Measurements from ENCODE around the gene CSNK1G3. TPM values are rescaled to one million over a fixed set of nuclear protein-coding genes. Genes with fewer than 3 reads are reported as not detected.
A peak's percentile ranks its signal among the peaks of the same experiment; 100 is the strongest.

The CSNK1G3 gene
- total and polyA plus RNA-seq, 5 donors from 2014 or later = 20.7 to 63.1 (median 28.2) TPM

DNA sequence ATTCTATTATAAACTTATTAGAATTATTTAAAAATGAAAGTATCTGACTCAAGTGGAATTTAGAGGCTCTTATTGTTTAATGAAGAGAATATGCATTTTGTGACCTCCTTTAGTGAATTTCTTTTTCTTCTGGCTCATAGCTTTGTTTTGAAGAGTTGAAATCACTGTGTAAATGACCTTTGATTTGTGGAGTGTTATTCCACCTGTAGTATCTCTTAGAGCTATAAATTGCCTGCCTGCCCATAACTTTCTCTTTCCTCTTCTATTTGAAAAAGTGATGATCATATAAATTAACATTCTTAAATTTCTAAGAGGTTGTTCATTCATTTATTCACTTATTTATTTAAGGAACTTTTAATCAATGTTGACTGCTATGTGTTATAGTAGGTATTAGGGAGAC lies 16.1 kb downstream of the CSNK1G3 start:
- H3K4me1 Mint-ChIP-seq = peaks cover 41 to 62% (median 53%) of the 10 kb centered on the region in 4 donors
- peaks cover 0 to 2% (median 0%) of the 10 kb centered on the region in 7 donors for H3K9me3 Mint-ChIP-seq
- no peaks in the 10 kb centered on the region for H3K9me3 ChIP-seq (ENCODE audit: control insufficient read depth in 2 of 2, low read length in 2 of 2)
- no peak overlapping the region for H3K27ac ChIP-seq (ENCODE audit: insufficient read depth, low read length, poor library complexity, severe bottlenecking)
- H3K4me1 ChIP-seq (ENCODE audit: control insufficient read depth, insufficient read depth, low read length, poor library complexity, severe bottlenecking) = no peaks in the 10 kb centered on the region
- H3K27me3 ChIP-seq (ENCODE audit: control insufficient read depth, insufficient read depth, low read length) = no peaks in the 10 kb centered on the region
- DNase-seq (no peak), ATAC-seq (ENCODE audit: low read depth in 2 of 2) (no peak)
- H3K27me3 Mint-ChIP-seq = no peaks in the 10 kb centered on the region
- no peaks in the 10 kb centered on the region for H3K36me3 ChIP-seq (ENCODE audit: control insufficient read depth, insufficient read depth, low read length)
- H3K36me3 Mint-ChIP-seq = no peaks in the 10 kb centered on the region
- no peak overlapping the region for H3K4me3 Mint-ChIP-seq
- no peak overlapping the region for H3K27ac Mint-ChIP-seq
- no peak overlapping the region for H3K4me3 ChIP-seq (ENCODE audit: low read depth, low read length)

DNA sequence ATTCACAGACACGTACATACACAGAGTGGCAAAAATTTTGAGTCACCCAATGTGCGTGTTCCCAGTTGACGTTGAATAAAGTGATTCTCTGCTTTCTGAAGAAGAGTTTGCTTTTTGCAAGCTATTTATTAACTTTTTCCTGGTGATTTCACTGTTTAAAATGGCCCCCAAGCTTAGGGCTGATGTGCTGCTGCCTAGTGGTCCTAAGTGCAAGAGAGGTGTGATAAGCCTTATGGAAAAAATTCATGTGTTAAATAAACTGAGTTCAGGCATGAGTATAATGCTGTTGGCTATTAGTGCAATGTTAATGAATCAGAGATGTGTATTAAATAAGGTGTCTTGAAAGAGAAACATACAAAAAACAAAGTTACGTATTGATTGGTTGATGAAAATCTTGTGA lies 16.9 kb downstream of the CSNK1G3 start:
- H3K27ac ChIP-seq (ENCODE audit: insufficient read depth, low read length, poor library complexity, severe bottlenecking) = no peak overlapping the region
- H3K4me3 Mint-ChIP-seq = no peak overlapping the region
- H3K4me1 ChIP-seq (ENCODE audit: control insufficient read depth, insufficient read depth, low read length, poor library complexity, severe bottlenecking) = no peaks in the 10 kb centered on the region
- H3K9me3 ChIP-seq (ENCODE audit: control insufficient read depth in 2 of 2, low read length in 2 of 2) = no peaks in the 10 kb centered on the region
- no peaks in the 10 kb centered on the region for H3K27me3 ChIP-seq (ENCODE audit: control insufficient read depth, insufficient read depth, low read length)
- H3K4me1 Mint-ChIP-seq = peaks cover 39 to 58% (median 51%) of the 10 kb centered on the region in 4 donors
- no peak overlapping the region for H3K4me3 ChIP-seq (ENCODE audit: low read depth, low read length)
- ATAC-seq (ENCODE audit: low read depth in 2 of 2) (no peak), DNase-seq (no peak)
- no peaks in the 10 kb centered on the region for H3K36me3 Mint-ChIP-seq
- no peaks in the 10 kb centered on the region for H3K27me3 Mint-ChIP-seq
- H3K9me3 Mint-ChIP-seq = peaks cover 0 to 2% (median 0%) of the 10 kb centered on the region in 7 donors
- no peaks in the 10 kb centered on the region for H3K36me3 ChIP-seq (ENCODE audit: control insufficient read depth, insufficient read depth, low read length)
- H3K27ac Mint-ChIP-seq = no peak overlapping the region

DNA sequence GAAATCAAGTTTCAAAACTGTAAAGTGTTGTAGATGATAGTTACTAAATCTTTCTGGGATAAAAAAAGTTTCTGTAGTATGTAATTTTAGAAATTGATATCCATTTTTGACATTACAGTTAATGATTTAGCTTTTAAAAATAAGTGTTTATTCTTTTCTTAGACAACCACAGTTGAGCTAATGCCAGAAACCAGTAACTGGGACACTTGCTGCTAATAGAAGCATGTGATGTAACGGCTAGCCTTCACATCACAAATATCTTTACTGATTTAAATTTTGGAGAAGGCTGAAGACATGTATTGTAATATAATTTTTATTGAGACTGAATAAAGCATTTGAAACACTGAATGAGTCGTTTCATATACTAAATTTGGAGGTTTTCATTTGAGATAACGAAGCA lies 18.8 kb downstream of the CSNK1G3 start:
- no peaks in the 10 kb centered on the region for H3K4me1 ChIP-seq (ENCODE audit: control insufficient read depth, insufficient read depth, low read length, poor library complexity, severe bottlenecking)
- H3K27me3 ChIP-seq (ENCODE audit: control insufficient read depth, insufficient read depth, low read length) = no peaks in the 10 kb centered on the region
- Mint-ChIP-seq H3K4me1 (peaks cover 41 to 58% (median 46%) of the 10 kb centered on the region in 4 donors), H3K4me3 (no peak overlapping the region), H3K27ac (no peak overlapping the region), H3K36me3 (no peaks in the 10 kb centered on the region), H3K9me3 (peaks cover 0 to 2% (median 0%) of the 10 kb centered on the region in 7 donors), H3K27me3 (no peaks in the 10 kb centered on the region)
- H3K36me3 ChIP-seq (ENCODE audit: control insufficient read depth, insufficient read depth, low read length) = no peaks in the 10 kb centered on the region
- H3K4me3 ChIP-seq (ENCODE audit: low read depth, low read length) = no peak overlapping the region
- no peak overlapping the region for H3K27ac ChIP-seq (ENCODE audit: insufficient read depth, low read length, poor library complexity, severe bottlenecking)
- H3K9me3 ChIP-seq (ENCODE audit: control insufficient read depth in 2 of 2, low read length in 2 of 2) = no peaks in the 10 kb centered on the region
- no peak for ATAC-seq (ENCODE audit: low read depth in 2 of 2)
- no peak for DNase-seq

DNA sequence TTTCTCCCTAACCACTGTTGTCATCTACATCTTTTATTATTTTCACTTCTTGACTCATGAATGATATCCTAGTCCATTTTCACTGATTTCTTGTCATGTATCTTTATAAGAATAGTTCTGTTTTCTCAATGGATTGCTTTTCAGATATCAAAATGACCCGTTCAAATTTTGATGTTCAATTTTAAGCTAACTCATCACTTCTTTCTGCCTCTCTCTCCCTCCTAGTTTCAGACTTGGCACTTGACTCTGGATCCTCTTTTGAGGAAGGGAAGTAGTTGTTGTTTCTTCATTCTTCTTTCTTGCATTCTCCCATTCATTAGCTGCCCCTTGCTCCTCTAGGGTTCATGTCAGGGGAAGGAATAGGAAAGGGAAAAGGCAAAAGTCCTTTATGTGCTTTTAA lies 23.7 kb downstream of the CSNK1G3 start:
- Histone ChIP-seq H3K36me3 (ENCODE audit: control insufficient read depth, insufficient read depth, low read length) (no peaks in the 10 kb centered on the region), H3K27me3 (ENCODE audit: control insufficient read depth, insufficient read depth, low read length) (no peaks in the 10 kb centered on the region), H3K4me1 (ENCODE audit: control insufficient read depth, insufficient read depth, low read length, poor library complexity, severe bottlenecking) (no peaks in the 10 kb centered on the region), H3K27ac (ENCODE audit: insufficient read depth, low read length, poor library complexity, severe bottlenecking) (no peak overlapping the region), H3K9me3 (ENCODE audit: control insufficient read depth in 2 of 2, low read length in 2 of 2) (no peaks in the 10 kb centered on the region), H3K4me3 (ENCODE audit: low read depth, low read length) (no peak overlapping the region)
- no peaks in the 10 kb centered on the region for H3K36me3 Mint-ChIP-seq
- H3K27ac Mint-ChIP-seq = peak overlapping the region in 1 of 3 donors; percentile 44
- H3K4me1 Mint-ChIP-seq = peaks cover 30 to 61% (median 36%) of the 10 kb centered on the region in 4 donors
- no peak for DNase-seq
- no peak overlapping the region for H3K4me3 Mint-ChIP-seq
- no peaks in the 10 kb centered on the region for H3K27me3 Mint-ChIP-seq
- no peak for ATAC-seq (ENCODE audit: low read depth in 2 of 2)
- H3K9me3 Mint-ChIP-seq = no peaks in the 10 kb centered on the region

DNA sequence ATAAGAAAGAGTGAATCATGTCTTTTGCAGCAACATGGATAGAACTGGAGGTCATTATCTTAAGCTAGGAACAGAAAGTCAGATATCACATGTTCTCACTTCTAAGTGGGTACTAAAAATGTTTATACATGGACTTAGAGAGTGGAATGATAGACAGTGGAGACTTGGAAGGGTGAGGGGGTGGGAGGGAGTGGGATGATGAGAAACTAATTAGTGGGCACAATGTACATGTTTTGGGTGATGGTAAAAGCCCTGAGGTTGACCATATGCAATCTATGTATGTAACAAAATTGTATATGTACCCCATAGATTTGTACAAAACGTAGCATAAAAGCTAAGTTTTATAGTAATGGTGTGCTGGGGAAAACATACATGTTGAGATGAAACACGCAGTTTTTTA lies 25.3 kb downstream of the CSNK1G3 start:
- no peaks in the 10 kb centered on the region for H3K36me3 Mint-ChIP-seq

DNA sequence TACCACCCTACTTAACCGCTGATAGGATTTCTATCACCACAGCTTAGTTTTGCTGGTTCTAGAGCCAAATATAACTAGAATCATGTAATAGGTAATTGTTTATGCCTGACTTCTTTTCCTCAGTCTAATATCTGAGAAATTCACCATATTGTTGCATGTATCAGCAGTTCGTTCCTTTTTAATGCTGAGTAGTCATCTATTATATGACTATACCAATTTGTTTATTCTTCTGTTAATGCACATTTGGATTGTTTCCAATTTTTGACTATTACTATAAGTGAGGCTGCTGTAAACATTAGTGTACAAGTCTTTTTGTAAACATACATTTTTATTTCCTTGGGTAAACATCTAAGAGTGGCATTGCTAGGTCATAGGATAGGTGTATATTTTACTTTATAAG lies 25.9 kb downstream of the CSNK1G3 start:
- H3K27me3 Mint-ChIP-seq = no peaks in the 10 kb centered on the region
- H3K4me3 ChIP-seq (ENCODE audit: low read depth, low read length) = no peak overlapping the region
- H3K27ac ChIP-seq (ENCODE audit: insufficient read depth, low read length, poor library complexity, severe bottlenecking) = no peak overlapping the region
- H3K36me3 Mint-ChIP-seq = no peaks in the 10 kb centered on the region
- ATAC-seq (ENCODE audit: low read depth in 2 of 2) = no peak
- no peak for DNase-seq
- H3K9me3 ChIP-seq (ENCODE audit: control insufficient read depth in 2 of 2, low read length in 2 of 2) = no peaks in the 10 kb centered on the region
- H3K4me3 Mint-ChIP-seq = no peak overlapping the region
- peaks cover 43 to 65% (median 44%) of the 10 kb centered on the region in 4 donors for H3K4me1 Mint-ChIP-seq
- no peaks in the 10 kb centered on the region for H3K27me3 ChIP-seq (ENCODE audit: control insufficient read depth, insufficient read depth, low read length)
- no peaks in the 10 kb centered on the region for H3K36me3 ChIP-seq (ENCODE audit: control insufficient read depth, insufficient read depth, low read length)
- H3K9me3 Mint-ChIP-seq = no peaks in the 10 kb centered on the region
- no peaks in the 10 kb centered on the region for H3K4me1 ChIP-seq (ENCODE audit: control insufficient read depth, insufficient read depth, low read length, poor library complexity, severe bottlenecking)
- no peak overlapping the region for H3K27ac Mint-ChIP-seq

More for the DNA sequence above, 25.3 kb downstream of the CSNK1G3 start:
- Mint-ChIP-seq H3K27me3 (no peaks in the 10 kb centered on the region), H3K4me1 (peaks cover 38 to 64% (median 40%) of the 10 kb centered on the region in 4 donors), H3K4me3 (no peak overlapping the region), H3K9me3 (no peaks in the 10 kb centered on the region), H3K27ac (no peak overlapping the region)
- Histone ChIP-seq H3K36me3 (ENCODE audit: control insufficient read depth, insufficient read depth, low read length) (no peaks in the 10 kb centered on the region), H3K4me1 (ENCODE audit: control insufficient read depth, insufficient read depth, low read length, poor library complexity, severe bottlenecking) (no peaks in the 10 kb centered on the region), H3K4me3 (ENCODE audit: low read depth, low read length) (no peak overlapping the region), H3K27me3 (ENCODE audit: control insufficient read depth, insufficient read depth, low read length) (no peaks in the 10 kb centered on the region), H3K9me3 (ENCODE audit: control insufficient read depth in 2 of 2, low read length in 2 of 2) (no peaks in the 10 kb centered on the region), H3K27ac (ENCODE audit: insufficient read depth, low read length, poor library complexity, severe bottlenecking) (no peak overlapping the region)
- ATAC-seq (ENCODE audit: low read depth in 2 of 2) = no peak
- no peak for DNase-seq

DNA sequence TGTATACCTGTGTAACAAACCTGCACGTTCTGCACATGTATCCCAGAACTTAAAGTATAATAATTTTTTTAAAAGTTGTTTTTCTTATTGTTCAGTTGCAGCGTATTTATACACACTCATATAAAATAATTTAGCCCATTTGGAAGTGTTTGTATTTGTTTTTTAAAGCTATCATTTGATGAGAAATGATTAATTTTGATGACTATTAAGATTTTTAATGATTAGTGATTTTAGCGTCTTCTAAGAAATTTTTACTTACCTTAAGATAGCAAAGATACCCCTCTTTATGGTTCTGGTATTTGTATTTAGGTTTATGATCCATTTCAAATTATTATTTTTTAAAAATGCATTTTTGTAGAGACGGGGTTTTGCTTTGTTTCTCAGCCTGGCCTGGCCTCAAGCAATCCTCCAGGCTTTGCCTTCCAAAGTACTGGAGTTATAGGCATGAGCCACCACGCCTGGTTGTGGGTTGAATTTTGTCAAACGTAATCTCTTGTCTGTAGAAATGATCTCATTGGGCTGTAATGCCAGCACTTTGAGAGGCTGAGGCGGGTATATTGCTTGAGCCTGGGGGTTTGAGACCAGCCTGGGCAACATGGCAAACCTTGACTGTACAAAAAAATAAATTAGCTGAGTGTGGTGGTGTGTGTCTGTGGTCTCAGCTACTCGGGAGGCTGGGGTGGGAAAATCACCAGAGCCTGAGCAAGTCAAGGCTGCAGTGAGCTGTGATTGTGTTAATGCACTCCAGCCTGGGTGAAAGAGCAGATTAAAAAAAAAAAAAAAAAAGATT lies 26.9 kb downstream of the CSNK1G3 start:
- Mint-ChIP-seq H3K4me1 (peaks cover 47 to 71% (median 52%) of the 10 kb centered on the region in 4 donors), H3K36me3 (no peaks in the 10 kb centered on the region), H3K4me3 (no peak overlapping the region), H3K27me3 (no peaks in the 10 kb centered on the region), H3K9me3 (no peaks in the 10 kb centered on the region), H3K27ac (no peak overlapping the region)
- Histone ChIP-seq H3K4me1 (ENCODE audit: control insufficient read depth, insufficient read depth, low read length, poor library complexity, severe bottlenecking) (no peaks in the 10 kb centered on the region), H3K27ac (ENCODE audit: insufficient read depth, low read length, poor library complexity, severe bottlenecking) (no peak overlapping the region), H3K4me3 (ENCODE audit: low read depth, low read length) (no peak overlapping the region), H3K9me3 (ENCODE audit: control insufficient read depth in 2 of 2, low read length in 2 of 2) (no peaks in the 10 kb centered on the region), H3K36me3 (ENCODE audit: control insufficient read depth, insufficient read depth, low read length) (no peaks in the 10 kb centered on the region), H3K27me3 (ENCODE audit: control insufficient read depth, insufficient read depth, low read length) (no peaks in the 10 kb centered on the region)
- ATAC-seq (ENCODE audit: low read depth in 2 of 2) (no peak), DNase-seq (no peak)

DNA sequence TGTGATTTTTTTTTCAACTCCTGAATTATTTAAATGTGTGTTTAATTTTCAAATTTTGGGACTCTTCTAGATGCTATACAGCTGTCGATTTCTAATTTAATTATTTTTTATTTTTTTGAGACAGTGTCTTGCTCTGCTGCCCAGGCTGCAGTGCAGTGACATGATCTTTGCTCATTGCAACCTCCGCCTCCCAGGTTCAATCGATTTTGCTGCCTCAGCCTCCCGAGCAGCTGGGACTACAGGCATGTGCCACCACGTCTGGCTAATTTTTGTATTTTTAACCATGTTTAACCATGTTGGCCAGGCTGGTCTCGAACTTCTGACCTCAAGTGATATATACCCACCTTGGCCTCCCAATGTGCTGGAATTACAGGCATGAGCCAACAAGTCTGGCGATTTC lies 28.6 kb downstream of the CSNK1G3 start:
- no peaks in the 10 kb centered on the region for H3K27me3 Mint-ChIP-seq
- DNase-seq = no peak

More for the DNA sequence above, 28.6 kb downstream of the CSNK1G3 start:
- Histone ChIP-seq H3K36me3 (ENCODE audit: control insufficient read depth, insufficient read depth, low read length) (no peaks in the 10 kb centered on the region), H3K27me3 (ENCODE audit: control insufficient read depth, insufficient read depth, low read length) (no peaks in the 10 kb centered on the region), H3K4me1 (ENCODE audit: control insufficient read depth, insufficient read depth, low read length, poor library complexity, severe bottlenecking) (no peaks in the 10 kb centered on the region), H3K4me3 (ENCODE audit: low read depth, low read length) (no peak overlapping the region), H3K27ac (ENCODE audit: insufficient read depth, low read length, poor library complexity, severe bottlenecking) (no peak overlapping the region), H3K9me3 (ENCODE audit: control insufficient read depth in 2 of 2, low read length in 2 of 2) (no peaks in the 10 kb centered on the region)
- no peak overlapping the region for H3K27ac Mint-ChIP-seq
- ATAC-seq (ENCODE audit: low read depth in 2 of 2) = no peak
- no peaks in the 10 kb centered on the region for H3K9me3 Mint-ChIP-seq
- peaks cover 46 to 69% (median 49%) of the 10 kb centered on the region in 4 donors for H3K4me1 Mint-ChIP-seq
- H3K4me3 Mint-ChIP-seq = peak overlapping the region in 1 of 4 donors; percentile 56
- peaks cover 2% of the 10 kb centered on the region for H3K36me3 Mint-ChIP-seq

Measured in CD4-positive, CD25-positive, alpha-beta regulatory T cell (primary cell).